Limb (tissue), 2 donors: ENCODE measurements around the gene NRN1.
A peak's percentile ranks its signal among the peaks of the same experiment; 100 is the strongest.
"Not testable (repeated sequence)": the region's sequence is repeated elsewhere in the genome, so short reads cannot be mapped to it uniquely, and the experiment has no call there.

Experiments used
- DNase-seq, 2 donors: peaks; one replicate each; pipeline ENCODE4 v3.0.0-alpha.2; 2016; ENCODE audit errors: extremely low spot score in 2 of 2

The NRN1 gene

GRCh38 chr6:6006428-6007365 lies at the start of gene NRN1:
TSS of gene NRN1 (minus strand) at chr6:6006925. CDS start at chr6:6006749, 176 bp downstream.
- DNase-seq, result peak in 1 of 2 donors; percentile 60

- peak in 1 of 2 donors; percentile 36 for DNase-seq
Measured at GRCh38 chr6:6052216-6052615, 45.5 kb upstream of the NRN1 start.

- DNase-seq, result no peak
Measured at GRCh38 chr6:6046716-6047115, 40.0 kb upstream of the NRN1 start.

GRCh38 chr6:6039946-6040509 lies 33.3 kb upstream of the NRN1 start:
- DNase-seq, result no peak

- DNase-seq, result no peak
Measured at GRCh38 chr6:6037179-6037578, 30.5 kb upstream of the NRN1 start.

GRCh38 chr6:6033858-6034257 lies 27.1 kb upstream of the NRN1 start:
- no peak for DNase-seq

GRCh38 chr6:6026513-6027205 lies 19.9 kb upstream of the NRN1 start:
- no peak for DNase-seq

- no peak for DNase-seq
Measured at GRCh38 chr6:6025736-6026135, 19.0 kb upstream of the NRN1 start.

- DNase-seq, result no peak
Measured at GRCh38 chr6:6024220-6024619, 17.5 kb upstream of the NRN1 start.

- not testable (repeated sequence) for DNase-seq
Measured at GRCh38 chr6:6022841-6023240, 16.1 kb upstream of the NRN1 start.

GRCh38 chr6:6008648-6009421 lies 2.1 kb upstream of the NRN1 start:
- DNase-seq, result peak; percentile 84 to 91

GRCh38 chr6:6008089-6008647 lies 1.4 kb upstream of the NRN1 start:
- no peak for DNase-seq

GRCh38 chr6:6007366-6008088 lies 802 bp upstream of the NRN1 start:
- DNase-seq, result peak in 1 of 2 donors; percentile 83

- peak in 1 of 2 donors; percentile 51 for DNase-seq
Measured at GRCh38 chr6:6006006-6006427, 708 bp downstream of the NRN1 start.

- no peak for DNase-seq
Measured at GRCh38 chr6:6005051-6006005, 1.4 kb downstream of the NRN1 start.

- DNase-seq, result peak in 1 of 2 donors; percentile 69
Measured at GRCh38 chr6:6004390-6004995, 2.2 kb downstream of the NRN1 start.

GRCh38 chr6:6003621-6004366 lies 2.9 kb downstream of the NRN1 start:
- DNase-seq, result peak in 1 of 2 donors; percentile 71
